ENCODE data around the gene PDK2.

Gene PDK2

DNA sequence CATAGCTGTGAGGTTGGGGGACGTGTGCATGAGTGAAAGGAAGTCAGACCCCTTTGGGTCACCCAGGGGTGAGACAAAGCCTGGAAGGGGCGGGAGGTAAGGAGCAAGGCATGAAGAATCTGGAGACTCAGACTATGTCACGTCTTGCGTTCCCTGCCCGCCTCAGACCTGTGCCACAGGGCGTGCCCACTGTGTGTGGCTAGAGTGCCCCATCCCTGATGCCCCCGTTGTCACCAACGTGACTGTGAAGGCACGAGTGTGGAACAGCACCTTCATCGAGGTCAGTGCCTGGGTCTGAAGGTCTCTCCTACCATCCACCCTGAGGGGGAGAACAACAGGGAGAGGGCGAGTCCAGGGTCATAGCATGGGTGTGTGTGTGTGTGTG lies 15.1 kb upstream of the PDK2 start:
- DNase-seq = no peak

DNA sequence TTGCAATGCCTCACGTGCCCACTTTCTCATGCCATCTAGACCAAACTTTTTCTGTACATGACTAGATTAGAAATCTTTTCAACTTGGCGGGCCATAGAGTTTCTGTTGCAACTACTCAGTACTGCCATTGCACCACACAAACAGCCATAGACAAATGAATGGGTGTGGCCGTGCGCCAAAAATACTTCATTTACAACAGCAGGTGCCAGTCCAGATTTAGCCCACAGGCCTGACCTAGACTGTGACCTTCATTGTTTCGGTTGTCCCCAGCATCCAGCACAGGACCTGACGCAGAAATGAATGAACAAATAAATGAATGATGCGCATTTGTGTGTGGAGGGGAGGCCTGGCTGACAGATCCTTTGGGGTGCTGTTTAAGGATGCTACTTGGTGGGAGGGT lies 14.3 kb upstream of the PDK2 start:
- no peak for DNase-seq

DNA sequence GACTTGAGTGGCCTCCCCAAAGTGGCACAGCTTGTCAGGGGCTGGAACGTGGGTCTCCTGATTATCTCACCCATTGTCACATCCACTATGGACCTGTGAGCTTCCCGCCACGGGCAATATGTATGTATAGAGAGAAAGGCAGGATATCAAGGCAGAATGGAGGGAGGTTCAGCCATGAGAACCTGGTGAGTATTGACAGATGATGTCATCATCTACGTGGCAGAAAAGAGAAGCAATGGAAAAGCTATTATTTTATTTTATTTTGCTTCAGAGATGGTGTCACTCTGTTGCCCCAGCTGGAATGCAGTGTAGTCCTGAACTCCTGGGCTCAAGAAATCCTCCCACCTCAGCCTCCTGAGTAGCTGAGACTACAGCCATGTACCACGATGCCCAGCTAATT lies 13.4 kb upstream of the PDK2 start:
- DNase-seq = no peak

DNA sequence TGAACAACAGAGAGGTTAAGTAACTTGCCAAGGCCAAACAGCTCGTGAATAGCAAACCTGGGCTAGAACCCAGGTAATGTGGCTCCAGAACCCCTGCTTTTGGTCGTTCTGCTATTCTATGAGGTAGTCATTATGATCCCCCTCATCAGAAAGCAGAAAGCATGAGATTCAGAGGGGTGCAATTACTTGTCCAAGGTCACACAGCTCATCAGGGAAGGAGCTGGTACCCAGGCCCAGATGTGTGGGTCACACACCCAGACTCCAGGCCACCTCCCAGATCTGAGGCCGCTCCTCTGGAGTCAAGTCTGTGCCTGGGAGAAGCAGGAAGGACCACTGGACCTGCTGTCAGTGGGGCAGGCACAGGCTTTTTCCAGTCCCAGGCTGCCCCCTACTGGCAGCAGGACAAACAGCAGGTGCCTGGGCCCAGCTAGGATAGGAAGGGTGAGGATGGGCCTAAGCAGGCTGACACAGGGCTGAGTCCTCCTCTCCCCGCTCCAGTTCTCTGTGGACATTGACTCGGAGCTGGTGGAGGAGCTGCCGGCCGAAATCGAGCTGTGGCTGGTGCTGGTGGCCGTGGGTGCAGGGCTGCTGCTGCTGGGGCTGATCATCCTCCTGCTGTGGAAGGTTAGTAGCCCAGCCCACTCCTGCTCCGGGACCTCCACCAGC lies 7.8 kb upstream of the PDK2 start:
- peak; percentile 31 for DNase-seq

DNA sequence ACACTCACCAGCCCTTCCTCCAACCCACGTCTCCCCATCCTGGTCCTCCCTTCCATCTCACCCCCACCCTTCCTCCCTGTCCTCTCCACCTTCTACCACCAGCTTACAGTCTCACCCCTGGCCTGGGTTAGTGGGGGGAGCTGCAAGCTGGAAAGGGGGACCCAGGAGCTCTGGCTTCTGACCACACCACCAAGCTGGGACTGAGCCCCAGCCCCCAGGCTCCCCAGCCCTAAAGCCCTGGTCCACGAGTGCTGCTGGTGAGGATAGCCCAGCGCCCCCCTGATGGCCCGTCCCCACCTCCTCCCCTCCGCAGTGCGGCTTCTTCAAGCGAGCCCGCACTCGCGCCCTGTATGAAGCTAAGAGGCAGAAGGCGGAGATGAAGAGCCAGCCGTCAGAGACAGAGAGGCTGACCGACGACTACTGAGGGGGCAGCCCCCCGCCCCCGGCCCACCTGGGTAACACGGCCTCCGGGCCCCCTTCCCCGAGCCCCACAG lies 7.2 kb upstream of the PDK2 start:
- no peak for DNase-seq

DNA sequence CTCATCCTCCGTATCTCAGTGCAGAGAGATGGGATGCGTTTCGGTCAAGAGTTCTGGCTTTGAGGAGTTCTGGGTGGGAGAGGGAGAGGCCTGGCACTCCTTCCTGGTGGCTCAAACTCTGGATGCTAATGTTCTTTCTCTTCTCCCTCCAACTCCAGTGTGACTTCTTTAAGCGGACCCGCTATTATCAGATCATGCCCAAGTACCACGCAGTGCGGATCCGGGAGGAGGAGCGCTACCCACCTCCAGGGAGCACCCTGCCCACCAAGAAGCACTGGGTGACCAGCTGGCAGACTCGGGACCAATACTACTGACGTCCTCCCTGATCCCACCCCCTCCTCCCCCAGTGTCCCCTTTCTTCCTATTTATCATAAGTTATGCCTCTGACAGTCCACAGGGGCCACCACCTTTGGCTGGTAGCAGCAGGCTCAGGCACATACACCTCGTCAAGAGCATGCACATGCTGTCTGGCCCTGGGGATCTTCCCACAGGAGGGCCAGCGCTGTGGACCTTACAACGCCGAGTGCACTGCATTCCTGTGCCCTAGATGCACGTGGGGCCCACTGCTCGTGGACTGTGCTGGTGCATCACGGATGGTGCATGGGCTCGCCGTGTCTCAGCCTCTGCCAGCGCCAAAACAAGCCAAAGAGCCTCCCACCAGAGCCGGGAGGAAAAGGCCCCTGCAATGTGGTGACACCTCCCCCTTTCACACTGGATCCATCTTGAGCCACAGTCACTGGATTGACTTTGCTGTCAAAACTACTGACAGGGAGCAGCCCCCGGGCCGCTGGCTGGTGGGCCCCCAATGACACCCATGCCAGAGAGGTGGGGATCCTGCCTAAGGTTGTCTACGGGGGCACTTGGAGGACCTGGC lies 6.0 kb upstream of the PDK2 start:
- no peak for DNase-seq

DNA sequence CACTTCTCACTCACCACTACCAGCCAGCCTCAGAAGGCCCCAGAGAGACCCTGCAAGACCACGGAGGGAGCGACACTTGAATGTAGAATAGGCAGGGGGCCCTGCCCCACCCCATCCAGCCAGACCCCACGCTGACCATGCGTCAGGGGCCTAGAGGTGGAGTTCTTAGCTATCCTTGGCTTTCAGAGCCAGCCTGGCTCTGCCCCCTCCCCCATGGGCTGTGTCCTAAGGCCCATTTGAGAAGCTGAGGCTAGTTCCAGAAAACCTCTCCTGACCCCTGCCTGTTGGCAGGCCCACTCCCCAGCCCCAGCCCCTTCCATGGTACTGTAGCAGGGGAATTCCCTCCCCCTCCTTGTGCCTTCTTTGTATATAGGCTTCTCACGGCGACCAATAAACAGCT lies 5.1 kb upstream of the PDK2 start:
- no peak for DNase-seq

DNA sequence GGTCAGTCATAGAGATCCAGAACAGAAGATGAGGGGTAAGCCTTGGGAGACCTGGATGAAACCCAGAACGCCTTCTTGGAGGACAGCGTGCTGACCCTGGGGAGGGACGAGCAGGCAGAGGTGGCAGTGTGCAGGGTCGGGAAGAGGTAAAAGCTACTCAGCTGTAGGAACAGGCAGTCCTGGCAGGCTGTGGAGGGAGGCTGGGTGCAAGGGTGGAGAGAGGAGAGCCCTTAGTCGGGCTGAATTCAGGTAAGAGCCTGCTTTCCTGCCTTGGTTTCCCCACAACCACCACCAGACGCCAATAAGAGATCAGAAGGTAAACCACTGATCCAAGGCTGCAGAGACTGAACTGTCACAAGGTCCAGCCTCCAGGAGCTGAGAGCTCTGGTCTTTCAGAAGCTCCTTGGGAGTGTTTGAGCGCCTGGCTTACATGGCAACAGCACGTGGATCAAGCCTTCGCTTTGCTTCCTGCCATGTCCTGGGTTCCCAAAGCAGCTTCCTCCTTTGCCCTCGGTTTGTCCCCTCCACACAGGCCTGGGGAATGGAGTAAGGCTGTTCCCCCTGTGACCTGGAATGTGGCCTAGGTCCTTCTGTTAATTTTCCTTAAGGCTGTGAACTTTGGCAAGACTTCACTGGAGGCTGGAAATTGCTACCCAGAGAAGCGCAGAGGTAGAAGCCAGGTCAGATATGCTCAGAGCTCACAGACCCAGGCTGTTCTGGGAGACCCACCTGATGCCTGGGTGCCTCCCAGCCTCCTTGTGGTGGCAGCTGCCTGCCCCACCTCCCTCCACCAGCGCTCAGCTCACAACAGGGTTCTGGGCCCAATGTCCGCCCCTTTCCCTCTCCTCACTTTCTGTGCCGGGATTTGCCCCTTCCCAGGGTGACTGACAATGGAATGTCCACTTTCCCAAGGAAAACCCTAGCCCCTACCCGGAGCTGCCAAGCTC lies 3.9 kb upstream of the PDK2 start:
- DNase-seq = no peak

DNA sequence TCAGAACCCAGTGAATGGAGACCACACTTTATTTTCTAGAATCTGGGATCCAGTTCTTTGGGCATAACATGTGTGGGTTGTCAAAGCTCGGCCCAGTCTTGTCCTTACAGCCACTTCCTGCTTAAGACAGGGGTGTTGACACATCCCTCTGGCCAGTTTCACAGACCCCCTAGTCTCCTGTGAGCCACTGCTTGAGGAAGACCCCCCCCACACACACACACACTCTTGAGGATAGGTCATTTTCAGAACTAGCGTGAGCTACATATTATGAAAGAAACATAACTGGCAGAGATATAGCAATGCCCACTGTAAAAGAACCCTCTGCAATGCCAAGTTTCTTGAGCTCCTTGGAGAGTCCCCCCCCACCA lies 3.2 kb upstream of the PDK2 start:
- no peak for DNase-seq

DNA sequence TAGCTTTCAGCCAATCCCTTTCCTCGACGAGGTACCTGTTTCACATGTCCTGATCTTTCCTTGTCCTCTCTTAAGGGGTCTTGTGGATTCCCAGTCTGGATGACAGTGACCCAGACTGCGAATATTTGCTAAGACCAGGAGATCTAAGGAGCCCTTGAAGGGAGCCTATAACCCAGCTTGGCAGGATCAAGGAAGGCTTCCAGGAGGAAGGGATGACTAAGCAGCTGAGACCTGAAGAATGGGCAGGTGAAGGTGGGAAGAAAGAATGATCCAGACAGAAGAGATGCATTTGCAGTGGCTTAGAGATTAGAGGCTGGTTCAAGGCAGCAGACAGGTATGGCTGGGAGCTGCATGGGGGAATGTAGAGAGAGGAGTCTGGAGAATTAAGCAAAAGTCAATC lies 1.9 kb upstream of the PDK2 start:
- no peak for DNase-seq

DNA sequence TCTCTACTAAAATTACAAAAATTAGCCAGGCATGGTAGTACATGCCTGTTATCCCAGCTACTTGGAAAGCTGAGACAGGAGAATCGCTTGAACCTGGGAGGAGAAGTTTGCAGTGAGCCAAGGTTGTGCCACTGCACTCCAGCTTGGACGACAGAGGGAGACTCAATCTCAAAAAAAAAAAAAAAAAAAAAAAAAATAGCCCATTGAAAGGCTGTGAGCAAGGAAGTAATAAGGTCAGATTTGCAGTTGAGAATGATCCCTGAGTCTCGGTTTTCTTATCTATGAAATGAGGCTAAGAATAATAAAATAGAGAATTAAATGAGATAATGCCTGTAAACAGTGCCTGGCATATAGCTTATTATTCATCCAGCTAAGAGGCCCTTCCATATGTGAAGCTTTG lies 1.3 kb upstream of the PDK2 start:
- no peak for DNase-seq

DNA sequence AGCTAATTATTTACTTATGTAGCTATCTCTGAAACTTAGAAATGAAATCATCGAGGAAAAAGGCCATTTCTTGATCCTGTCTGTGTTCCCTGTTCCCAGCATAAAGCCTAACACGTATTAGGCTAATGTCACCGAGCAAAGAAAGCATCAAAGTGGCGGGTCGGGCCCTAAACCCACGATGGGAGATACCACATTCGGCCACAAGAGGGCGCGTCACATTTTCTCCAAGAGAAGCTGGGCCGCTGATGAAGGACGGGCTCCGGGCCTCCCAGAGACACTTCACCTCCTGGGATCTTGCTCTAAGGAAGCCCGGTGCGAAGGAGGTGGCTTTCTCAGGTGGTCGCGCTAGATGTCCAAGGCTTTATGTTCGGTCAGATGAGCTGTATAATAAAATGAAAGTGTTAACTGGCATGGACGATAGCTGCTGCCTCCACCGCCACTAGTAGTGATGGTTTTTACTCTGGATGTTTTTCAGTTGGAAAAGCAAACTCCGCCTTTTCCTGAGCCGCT lies 853 bp upstream of the PDK2 start:
- peak; percentile 44 for DNase-seq

DNA sequence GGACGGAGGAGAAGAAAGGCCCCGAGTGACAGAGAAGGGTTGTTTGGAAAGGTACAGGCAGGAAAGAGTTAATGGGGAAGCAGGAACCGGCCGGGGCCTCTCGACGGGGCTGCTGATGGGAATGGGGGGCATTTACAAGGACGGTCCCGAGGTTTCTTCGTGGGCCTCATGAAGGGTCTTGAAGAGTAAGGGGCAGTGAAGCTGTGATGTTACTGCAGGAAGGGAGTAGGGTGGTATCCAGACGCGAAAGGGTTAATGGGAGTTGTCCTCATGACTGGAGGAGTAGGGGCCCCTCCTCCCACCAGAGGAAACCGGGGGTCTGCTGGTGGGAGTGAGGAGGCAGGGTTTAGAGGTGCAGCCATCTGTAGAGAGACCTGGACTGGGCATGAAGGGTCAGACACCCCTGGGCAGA lies 481 bp downstream of the PDK2 start:
- no peak for DNase-seq

DNA sequence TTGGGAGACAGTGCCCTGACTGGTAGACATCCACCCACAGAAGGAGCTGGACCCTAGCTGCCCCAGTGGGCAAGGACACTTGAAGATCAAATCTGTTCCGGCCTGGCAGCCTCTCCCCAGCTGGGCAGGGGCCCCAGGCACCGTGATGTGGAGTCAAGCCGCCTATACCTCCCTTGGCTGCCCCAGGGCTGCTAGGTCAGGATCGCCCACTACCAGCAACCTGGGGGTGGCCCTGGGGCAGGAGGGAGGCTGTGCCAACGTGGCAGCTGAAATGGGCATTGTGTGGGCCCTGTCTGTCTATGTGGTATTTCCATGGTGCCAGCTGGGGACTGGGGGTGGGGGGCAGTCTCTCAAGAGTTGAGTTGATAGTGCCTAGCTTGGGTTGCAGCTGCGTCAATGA lies 941 bp downstream of the PDK2 start:
- DNase-seq = no peak

DNA sequence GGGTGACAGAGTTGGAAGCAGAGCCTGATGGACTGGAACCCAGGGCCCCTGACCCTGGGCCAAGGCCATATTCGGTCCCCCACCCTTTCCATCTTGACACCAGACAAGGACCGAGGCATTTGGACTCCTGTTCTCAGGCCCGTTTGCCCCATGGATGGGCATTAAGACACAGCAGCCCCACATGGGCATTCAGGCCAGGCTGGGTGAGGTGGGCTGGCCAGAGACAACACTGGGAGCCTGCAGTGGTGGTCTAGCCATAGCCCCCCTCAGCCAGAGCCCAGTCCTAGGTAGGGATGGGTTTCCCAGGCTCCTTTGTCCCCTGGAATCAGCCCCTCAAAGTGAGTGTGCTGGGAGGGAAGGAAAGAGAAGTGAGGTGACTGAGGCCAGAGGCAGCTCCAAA lies 1.6 kb downstream of the PDK2 start:
- no peak for DNase-seq

DNA sequence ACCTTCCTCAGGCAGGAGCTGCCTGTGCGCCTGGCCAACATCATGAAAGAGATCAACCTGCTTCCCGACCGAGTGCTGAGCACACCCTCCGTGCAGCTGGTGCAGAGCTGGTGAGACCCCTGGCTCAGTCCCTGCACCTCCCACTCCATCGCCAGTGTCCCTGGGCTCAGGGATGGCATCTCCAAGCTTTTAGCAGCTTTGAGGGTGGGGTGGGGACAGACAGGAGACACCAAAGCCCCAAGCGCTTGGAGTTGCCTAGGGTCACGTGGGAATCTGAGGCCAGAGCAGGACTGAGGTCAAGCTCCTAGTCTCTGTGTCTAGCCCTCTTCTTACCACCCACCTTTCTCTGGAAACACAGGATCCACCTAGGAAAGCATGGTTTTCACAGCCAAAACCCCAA lies 2.3 kb downstream of the PDK2 start:
- no peak for DNase-seq

DNA sequence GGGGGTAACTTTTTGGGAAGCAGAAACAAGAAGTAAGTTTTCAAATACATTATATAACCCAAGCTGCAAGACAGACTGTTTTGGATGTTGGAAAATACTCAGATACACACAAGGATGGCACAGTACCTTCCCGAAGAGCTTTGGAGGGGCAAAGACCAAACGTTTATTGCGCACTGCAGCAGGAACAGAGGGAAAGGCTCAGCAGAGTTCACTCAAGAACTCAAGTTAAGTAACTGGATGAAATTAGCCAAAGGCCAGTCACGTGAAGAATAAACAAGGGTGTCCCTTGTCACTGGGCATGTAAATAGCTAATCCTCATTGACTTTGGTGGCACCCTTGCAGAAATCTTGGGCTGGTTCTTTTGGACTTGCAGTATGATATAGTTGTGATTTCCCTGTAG lies 2.8 kb downstream of the PDK2 start:
- no peak for DNase-seq

DNA sequence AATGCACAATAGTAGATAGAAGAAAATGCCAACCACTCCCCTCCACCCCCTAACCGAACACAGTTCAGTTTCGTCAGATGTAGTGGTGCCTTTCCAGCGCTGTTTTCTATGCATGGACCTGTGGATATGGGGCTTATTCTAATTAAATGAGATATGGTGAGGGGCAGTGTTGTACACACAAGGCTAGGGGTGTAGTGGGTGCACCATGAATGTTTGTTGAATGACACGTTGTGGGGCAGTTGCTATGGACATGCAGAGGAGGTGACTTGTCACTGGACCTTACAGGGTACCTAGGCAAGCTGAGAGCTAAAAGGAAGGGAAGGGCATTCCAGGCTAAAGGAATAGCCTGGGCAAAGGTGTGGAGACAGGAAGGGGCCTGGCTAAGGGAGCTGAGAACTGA lies 3.4 kb downstream of the PDK2 start:
- no peak for DNase-seq

DNA sequence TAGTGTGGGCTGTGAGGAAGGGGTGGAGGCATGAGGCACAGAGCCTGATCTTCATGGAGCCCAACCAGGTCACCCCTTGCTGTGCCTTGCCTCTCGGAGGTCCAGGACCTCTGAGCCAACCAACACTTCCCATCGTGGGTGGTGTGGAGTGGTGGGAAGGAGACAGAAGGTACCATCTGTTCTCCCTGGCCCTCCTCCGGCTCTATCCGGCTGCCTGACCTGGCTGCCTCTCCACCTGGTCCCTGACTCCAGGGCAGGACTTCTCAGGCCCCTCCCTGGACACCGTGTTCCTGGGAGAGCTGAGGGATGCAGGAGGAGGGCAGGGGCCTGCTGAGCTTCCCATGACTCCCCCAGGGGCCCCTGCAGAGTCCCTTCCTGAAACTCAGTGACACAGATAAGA lies 3.9 kb downstream of the PDK2 start:
- no peak for DNase-seq

DNA sequence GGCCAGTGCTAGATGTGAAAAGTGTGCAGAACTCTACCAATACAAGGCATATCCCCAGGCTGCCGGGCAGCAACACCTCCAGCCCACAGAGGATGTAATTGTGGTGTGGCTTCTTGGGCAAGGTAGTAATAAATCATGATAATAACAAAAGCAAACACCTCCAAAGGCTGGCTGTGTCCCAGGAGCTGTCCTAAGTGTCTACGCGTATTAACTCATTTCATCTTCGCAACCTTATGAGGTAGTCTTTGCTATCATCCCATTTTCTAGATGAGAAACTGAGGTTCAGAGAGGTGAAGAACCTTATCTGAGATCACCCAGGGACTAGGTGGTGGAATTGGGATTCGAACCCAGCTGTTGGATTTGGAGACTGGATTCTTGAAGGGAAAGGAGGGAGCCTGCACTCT lies 5.3 kb downstream of the PDK2 start:
- DNase-seq = no peak

DNA sequence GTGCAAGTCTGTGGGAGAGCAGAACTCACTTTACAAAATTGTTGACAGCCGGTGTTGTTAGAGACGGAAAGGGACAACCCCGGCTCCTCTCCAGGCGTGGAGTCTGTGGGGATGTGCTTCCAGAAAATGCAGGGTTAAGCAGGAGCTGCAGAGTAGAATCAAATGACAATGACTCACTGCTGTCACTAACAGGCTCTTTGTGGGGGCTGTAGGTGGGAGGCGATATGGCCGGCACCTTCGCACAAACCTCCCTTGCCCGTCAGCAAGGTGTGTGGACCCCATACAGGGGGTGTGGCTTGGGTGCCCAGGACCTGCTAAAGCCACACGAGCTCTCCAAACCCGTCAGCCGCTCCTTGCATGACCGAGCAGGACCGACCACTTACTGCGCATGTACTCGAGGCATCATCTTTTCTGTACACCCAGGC lies 5.8 kb downstream of the PDK2 start:
- peak; percentile 11 for DNase-seq

DNA sequence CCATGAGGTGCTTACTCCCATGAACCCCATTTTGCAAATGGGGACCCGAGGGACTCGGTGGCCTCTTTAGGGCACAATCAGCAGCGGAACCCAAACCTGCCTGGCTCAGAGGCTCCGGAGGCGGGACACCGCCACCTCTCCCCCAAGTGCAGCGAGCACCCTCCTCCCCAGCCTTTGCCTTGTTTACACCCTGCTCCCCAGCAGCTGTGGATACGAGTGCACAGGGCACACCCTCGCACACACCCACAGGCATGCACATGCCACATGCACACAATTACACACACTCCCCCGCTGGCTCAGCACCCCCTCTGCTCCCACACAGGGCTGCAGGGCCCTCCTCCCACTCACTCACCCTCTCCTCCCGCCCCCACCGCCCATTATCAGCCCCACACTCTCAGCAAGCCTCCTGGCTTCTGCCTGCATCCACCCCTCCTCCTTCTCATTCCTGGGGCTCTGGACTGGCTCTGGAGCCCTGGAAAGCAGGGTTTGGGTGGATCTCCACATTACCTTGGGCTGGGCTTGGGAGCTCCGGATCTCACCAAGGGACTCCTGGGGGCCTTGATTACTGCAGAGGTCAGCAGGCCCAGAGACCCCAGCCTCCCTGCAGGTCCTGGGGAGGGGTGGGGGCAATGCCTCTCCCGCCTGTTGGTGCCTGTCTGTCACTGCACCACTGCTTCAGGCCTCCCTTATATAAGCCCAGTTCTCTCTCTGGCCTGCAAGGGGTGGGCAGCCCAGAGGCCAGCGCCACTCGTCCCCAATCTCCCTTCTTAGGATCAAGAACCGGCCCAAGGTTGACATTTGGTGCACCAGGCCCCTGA lies 6.4 kb downstream of the PDK2 start:
- no peak for DNase-seq
